Measurements from ENCODE around the gene PRICKLE2.

Gene PRICKLE2

GRCh38 chr3:64224826-64225610 is at the start of gene PRICKLE2:
TSS of gene PRICKLE2 (minus strand) at chr3:64225466. CDS start at chr3:64198927, 26,539 bp downstream.
- no peak for DNase-seq (ENCODE audit: extremely low read depth in 1 of 2, low read depth in 1 of 2)

DNA sequence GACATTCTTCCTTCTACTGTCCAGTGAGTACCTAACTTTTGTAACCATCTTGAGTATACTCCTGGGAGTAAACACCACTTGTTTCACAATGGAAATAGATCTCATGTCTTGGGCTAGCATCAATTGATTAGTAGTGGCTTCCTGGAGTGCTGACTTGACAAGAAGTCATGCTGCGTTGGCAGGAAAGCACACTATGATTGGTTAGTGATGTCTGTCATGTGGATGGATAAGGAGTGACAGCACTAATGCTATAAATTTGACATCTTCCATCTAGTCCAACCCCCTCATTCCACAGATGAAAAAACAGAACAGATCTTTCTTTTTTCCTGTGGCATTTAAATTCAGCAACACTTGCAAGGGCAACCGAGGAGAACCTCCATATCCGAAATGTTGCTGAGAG is 47.6 kb upstream of the PRICKLE2 start:
- no peak for DNase-seq (ENCODE audit: extremely low read depth in 1 of 2, low read depth in 1 of 2)

DNA sequence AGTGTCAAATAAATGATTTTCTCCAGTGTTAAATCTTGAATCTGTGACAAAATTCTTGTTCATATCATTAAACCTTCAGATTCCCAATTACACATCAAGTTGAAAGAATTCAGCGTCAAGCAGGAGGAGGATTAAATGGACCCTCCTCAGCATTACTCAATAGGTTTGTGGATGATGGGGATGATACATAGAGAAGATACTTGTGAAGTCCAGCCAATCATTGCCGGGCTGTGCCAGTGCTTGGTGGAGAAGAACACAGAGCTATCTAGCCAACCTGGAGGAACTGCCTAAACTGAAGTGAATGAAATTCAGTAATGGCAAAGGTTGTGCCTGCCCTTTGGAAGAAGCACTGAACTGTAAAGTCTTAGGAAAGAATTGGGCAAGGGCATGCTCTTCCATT is 47.0 kb upstream of the PRICKLE2 start:
- no peak for DNase-seq (ENCODE audit: extremely low read depth in 1 of 2, low read depth in 1 of 2)

DNA sequence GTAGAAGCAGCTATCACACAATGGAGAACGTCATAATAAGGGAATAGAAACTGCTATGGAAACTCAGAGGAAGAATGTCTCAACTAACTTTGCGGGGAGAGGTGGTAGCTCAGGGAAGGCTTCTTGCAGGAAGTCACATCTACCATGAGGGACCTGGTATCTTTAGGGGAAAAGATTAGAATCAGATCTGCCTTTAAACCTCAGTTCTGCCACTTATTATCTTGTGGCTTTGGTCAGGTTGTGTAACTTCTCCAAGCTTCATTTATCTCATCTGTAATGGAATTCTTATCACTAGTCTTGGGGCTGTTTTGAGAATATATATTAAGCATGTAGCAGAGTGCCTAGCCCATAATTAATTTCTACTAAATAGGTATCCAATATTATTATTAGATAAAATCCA is 46.4 kb upstream of the PRICKLE2 start:
- DNase-seq (ENCODE audit: extremely low read depth in 1 of 2, low read depth in 1 of 2), result no peak

DNA sequence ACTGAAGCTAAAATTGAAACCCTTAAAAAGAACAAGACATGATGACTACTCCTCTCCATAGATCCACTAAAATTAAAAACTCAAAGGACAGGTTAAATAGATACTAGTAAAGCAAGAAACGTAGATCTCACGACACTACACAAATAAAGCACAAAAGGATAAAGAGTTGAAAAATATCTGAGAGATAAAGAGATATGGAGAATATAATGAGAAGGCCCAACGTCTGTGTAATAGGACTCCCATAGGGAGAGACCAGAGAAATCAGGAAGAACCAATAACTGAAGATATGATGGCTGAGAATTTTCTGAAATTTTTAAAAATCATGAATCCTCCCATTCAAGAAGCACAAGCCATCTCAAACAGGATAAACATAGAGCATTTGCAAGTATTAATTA is 45.6 kb upstream of the PRICKLE2 start:
- DNase-seq (ENCODE audit: extremely low read depth in 1 of 2, low read depth in 1 of 2), result no peak

DNA sequence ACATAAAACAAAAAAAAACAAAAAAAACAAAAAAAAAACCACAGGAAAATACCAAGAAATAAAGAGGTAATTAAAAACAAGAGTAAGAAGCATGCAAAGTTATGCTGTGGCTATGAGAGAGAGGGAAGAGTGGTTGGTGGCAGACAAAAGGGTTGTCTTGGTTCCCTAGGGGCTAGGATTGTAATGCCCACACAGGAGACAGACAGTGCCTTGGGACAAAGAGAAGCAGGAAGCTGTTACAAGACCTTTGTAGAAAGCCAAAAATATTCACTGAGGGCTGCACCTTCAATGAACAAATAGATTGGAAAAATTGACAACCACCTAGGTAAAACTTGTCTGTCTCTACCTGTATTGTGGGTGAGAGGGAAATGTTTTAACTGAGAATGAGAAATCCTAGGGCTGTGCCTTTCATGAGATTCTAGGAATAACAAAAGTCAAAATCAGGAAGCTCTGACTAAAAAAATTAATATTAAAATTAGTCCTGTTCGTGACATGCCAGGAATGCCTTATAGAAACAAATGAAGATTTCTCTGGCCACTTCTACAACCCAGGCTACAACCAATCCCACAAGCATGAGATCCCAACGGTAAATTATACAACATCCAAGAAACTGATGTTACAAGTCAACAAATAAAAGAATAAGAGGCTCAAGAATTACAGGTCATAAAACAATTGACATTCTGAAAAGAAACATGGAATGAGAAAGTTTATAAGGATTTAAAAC is 45.0 kb upstream of the PRICKLE2 start:
- DNase-seq (ENCODE audit: extremely low read depth in 1 of 2, low read depth in 1 of 2), result no peak

GRCh38 chr3:64268926-64269325 is 43.7 kb upstream of the PRICKLE2 start:
- no peak for DNase-seq (ENCODE audit: extremely low read depth in 1 of 2, low read depth in 1 of 2)

DNA sequence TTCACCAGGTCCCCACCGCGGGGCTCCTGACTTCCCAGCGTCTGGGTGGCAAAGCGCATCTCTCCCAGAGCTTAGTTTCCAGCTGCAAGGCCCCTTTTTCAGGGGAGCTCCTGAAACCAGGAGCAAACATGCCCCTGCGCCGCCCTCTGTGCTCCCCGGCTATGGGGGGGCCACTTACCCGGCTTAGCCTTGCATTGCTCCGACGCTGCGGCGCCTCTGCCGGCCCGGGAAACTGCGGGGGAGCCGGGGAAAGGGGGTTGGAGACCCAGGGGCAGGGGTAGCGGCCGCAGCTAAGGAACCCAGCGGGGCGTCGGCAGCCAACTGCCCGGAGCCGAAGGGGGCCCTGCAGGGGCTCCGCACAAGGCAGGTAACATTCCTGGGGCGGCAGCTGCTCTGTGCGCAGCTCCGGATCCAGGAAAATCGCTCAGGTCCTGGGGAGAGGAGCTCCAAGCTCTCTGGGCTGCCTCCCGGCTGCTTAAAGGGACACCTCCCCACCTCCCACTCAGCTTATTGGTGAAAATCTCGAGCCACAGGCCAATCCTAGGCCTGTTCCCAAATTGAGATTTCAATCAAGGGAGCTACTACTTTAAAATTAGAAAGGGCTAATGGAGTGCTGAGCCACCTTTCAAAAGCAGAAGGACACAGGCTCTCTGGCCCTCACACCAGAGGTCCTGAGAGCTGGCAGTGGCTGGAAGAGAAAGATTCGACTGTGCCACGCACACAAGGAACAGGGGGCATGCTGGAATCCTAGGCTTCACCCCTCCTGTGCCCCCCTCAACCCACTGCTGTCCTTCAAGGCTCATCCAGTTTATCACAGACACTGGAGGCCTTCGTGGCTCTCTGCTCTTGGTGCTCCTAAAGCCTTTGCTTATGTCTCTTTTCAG is 42.7 kb upstream of the PRICKLE2 start:
- no peak for DNase-seq (ENCODE audit: extremely low read depth in 1 of 2, low read depth in 1 of 2)

- DNase-seq (ENCODE audit: extremely low read depth in 1 of 2, low read depth in 1 of 2), result no peak
These were observed 41.7 kb upstream of the PRICKLE2 start for GRCh38 chr3:64266983-64267382.

DNA sequence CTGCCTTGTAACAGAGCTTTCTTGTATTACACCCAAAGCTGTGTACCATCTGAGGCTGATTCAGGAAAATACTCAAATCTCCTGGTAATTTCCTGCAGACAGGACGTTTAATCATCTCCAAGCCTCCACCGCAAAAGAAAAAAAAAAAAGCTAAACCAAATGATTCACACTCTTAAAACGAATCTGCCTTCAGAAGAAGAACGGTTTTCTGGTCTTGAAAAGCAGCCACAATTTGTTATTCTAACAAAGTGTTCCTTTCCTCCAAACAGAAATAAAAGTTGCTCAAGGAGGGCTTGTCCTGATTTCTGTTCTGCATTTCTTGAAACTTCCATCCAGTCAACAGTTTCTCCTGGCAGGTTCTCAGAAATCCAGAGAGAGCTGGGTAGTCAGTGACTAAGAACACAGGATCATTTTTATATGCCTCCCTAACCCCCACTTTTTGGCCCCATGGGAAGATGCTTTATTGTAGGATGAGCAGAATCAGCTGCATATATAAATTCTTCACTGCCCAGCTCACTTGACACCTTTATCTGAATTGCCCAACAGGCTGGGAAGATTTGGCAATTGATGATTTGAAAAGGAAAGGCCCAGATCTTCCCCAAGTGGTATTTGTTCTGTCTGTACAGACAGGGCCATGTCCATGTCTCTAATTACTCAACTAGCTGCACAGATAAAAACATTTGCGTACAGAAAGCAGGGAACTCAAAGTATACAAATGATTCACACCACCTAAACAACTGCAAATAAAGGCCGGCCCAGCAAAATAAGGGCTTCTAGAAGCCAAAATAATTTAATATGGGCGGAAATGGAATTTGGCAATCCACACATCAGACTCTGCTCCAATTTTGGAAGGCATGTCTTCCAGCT is 41.0 kb upstream of the PRICKLE2 start:
- DNase-seq (ENCODE audit: extremely low read depth in 1 of 2, low read depth in 1 of 2), result no peak

GRCh38 chr3:64265646-64266045 is 40.4 kb upstream of the PRICKLE2 start:
- DNase-seq (ENCODE audit: extremely low read depth in 1 of 2, low read depth in 1 of 2), result no peak

DNA sequence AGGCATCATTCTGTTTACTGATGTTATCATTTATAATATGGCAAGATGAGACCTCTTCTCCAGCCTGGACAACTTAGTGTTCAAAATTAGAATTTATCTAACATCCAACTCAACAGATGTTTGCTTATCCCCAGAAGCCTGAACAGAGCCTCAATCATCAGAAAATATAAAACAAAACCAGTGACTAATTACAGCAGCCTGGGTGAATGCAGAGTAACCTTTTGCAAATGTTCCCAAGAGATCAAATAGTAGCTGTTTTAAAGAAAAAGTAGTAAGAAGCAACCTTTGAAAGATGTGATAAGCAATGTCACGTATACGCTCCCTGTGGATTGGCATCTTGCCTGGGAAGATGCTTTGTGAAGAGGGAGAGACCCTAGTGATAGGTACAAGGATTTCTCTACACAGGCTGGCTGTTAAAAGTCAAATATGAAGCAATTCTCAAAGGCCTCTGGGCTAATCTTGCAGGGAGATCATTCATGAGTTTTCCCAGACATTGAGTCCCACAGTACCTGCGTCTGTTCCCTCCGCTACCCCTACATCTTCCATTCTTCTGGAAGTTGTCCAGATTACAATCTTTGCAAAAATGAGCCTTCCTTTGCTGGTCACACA is 39.3 kb upstream of the PRICKLE2 start:
- no peak for DNase-seq (ENCODE audit: extremely low read depth in 1 of 2, low read depth in 1 of 2)

DNA sequence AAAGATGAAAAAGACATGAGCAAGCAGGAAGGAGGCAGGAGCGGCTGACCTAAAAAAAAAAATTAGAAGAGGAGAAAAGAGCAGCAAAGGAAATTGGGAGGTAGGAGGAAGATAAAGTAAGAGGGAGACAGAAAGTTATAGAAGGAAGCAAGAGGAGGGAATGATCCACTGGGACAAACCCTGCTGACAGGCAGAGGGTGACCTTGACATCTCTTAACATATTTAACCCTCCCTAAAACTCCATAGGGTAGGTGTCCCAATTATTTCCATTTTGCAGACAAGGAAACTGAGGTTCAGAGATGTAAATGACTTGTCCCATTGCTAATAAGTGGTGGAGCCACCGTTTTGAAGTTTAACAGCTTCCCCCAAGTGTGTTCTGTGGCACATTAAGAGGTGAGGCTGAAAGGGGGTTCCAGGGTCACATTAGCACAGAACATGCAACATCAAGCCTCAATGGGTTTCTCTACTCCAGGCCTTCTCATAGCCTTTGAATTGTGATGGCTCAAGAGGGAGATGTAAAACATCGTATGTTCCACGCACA is 37.4 kb upstream of the PRICKLE2 start:
- DNase-seq (ENCODE audit: extremely low read depth in 1 of 2, low read depth in 1 of 2), result no peak

- no peak for DNase-seq (ENCODE audit: extremely low read depth in 1 of 2, low read depth in 1 of 2)
These were observed 35.2 kb upstream of the PRICKLE2 start for GRCh38 chr3:64260431-64260830.

- DNase-seq (ENCODE audit: extremely low read depth in 1 of 2, low read depth in 1 of 2), result no peak
These were observed 34.4 kb upstream of the PRICKLE2 start for GRCh38 chr3:64259636-64260035.

GRCh38 chr3:64257100-64257755 is 32.0 kb upstream of the PRICKLE2 start:
- no peak for DNase-seq (ENCODE audit: extremely low read depth in 1 of 2, low read depth in 1 of 2)

DNA sequence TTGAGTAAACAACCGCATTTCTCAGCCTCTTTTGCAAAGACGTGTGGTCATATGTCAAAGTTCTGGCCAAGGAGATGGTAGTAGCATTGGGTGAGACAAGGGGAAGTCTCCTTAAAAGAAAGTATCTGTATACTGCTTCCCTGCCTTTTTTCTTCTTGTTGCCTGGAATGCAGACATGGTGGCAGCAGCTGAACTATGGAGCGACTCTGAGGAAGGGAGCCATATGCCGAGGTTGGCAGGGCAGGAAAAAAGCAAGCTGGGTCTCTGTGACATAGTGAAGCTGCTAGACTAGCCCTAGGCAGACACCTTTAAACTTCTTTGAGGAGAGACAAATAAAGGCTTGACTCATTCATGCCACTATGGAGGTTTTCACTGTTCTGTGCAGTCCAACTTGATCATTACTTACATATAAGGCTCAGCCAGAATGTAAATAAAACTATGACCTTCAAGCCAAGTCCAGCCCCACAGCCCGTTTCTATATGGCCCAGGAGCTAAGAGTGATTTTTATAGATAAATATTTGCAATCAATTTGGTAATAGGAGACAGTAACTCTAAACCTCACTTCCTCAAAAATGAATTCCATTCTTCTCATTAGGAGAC is 30.6 kb upstream of the PRICKLE2 start:
- no peak for DNase-seq (ENCODE audit: extremely low read depth in 1 of 2, low read depth in 1 of 2)

GRCh38 chr3:64254443-64254842 is 29.2 kb upstream of the PRICKLE2 start:
- no peak for DNase-seq (ENCODE audit: extremely low read depth in 1 of 2, low read depth in 1 of 2)

DNA sequence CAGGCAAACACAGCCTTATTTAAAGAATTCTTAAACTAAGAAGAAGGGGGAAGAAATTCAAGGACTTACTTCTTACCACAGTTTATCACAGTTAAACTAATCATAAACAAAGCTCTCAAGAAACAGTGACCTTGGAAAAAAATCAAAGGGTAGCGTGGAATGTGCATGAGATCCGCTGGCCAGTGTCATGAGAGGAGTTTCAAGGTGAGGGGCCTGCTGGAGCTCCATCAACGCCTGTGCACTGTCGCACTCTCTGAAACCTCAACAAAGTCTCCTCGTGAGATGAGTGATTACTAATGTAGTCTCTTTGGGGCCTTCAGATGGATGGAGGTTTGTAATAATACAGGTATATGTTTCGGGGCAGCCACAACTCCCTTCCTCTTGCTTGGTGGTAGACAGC is 28.4 kb upstream of the PRICKLE2 start:
- no peak for DNase-seq (ENCODE audit: extremely low read depth in 1 of 2, low read depth in 1 of 2)
